Tibial artery (tissue), 4 donors: ENCODE data around the gene AMPD3.

Experiments
- DNase-seq, 2 donors: peaks; one replicate each; pipeline ENCODE4 v3.0.0-alpha.2; 2019
- H3K27ac ChIP-seq, 2 donors: fragments of 200-600 bp; sonication (generic) in 1 of 2; 1 replicate in 1 of 2; 2 replicates in 1 of 2; pipeline ENCODE4 v1.5.1; 2018 to 2019; ENCODE audit warnings: mild to moderate bottlenecking in 1 of 2
- H3K27me3 ChIP-seq, 2 donors: fragments of 200-600 bp; sonication (generic) in 1 of 2; one replicate each; pipeline versions ENCODE4 v1.5.1 to v1.6.0; 2016 to 2019
- H3K36me3 ChIP-seq, 3 donors: fragments of 200-600 bp; sonication (generic) in 2 of 3; one replicate each; pipeline ENCODE4 v1.5.1; 2016 to 2019; ENCODE audit warnings: mild to moderate bottlenecking in 2 of 3
- H3K4me1 ChIP-seq, 4 donors: fragments of 200-600 bp; sonication (generic) in 2 of 4; 1 replicate in 3 of 4; 2 replicates in 1 of 4; pipeline ENCODE4 v1.5.1; 2016 to 2019
- H3K4me3 ChIP-seq, 2 donors: fragments of 200-600 bp; sonication (generic) in 1 of 2; 1 replicate in 1 of 2; 2 replicates in 1 of 2; pipeline ENCODE4 v1.5.1; 2018 to 2019; ENCODE audit warnings: mild to moderate bottlenecking in 2 of 2
- H3K9me3 ChIP-seq, 3 donors: fragments of 200-600 bp; sonication (generic) in 1 of 3; one replicate each; pipeline ENCODE4 v1.5.1; 2016 to 2019
- intact Hi-C: fragments of 100-400 bp; cut with DNase I; formaldehyde crosslinking; loops from one replicate; pipeline ENCODE4 v1.15.0; 2023; ENCODE audit warnings: low total_unique reads
- TF ChIP-seq, protein P1 (sequence below), 2 experiments: fragments of 200-600 bp in 1 of 2; fragments of 450-650 bp in 1 of 2; IDR thresholded peaks; one replicate each; pipeline ENCODE4 v1.5.1; 2017 to 2019; ENCODE audit warnings: antibody characterized with exemption in 2 of 2, mild to moderate bottlenecking in 1 of 2, moderate library complexity in 1 of 2

Gene AMPD3

GRCh38 chr11:10414659-10415058 lies 40.4 kb upstream of the AMPD3 start:
- intact Hi-C loops: no loop called here
- H3K4me3 ChIP-seq: no peak overlapping the region
- DNase-seq: peak; percentile 63 to 82
- no peaks in the 10 kb centered on the region for H3K36me3 ChIP-seq
- no peak overlapping the region for H3K27ac ChIP-seq
- no peaks in the 10 kb centered on the region for H3K27me3 ChIP-seq
- TF ChIP-seq, protein P1, sequence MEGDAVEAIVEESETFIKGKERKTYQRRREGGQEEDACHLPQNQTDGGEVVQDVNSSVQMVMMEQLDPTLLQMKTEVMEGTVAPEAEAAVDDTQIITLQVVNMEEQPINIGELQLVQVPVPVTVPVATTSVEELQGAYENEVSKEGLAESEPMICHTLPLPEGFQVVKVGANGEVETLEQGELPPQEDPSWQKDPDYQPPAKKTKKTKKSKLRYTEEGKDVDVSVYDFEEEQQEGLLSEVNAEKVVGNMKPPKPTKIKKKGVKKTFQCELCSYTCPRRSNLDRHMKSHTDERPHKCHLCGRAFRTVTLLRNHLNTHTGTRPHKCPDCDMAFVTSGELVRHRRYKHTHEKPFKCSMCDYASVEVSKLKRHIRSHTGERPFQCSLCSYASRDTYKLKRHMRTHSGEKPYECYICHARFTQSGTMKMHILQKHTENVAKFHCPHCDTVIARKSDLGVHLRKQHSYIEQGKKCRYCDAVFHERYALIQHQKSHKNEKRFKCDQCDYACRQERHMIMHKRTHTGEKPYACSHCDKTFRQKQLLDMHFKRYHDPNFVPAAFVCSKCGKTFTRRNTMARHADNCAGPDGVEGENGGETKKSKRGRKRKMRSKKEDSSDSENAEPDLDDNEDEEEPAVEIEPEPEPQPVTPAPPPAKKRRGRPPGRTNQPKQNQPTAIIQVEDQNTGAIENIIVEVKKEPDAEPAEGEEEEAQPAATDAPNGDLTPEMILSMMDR (IDR thresholded peaks at IDR 0.05): no peak
- no peaks in the 10 kb centered on the region for H3K9me3 ChIP-seq
- peaks cover 0 to 7% (median 0%) of the 10 kb centered on the region in 4 donors for H3K4me1 ChIP-seq

GRCh38 chr11:10415817-10416392 lies 39.2 kb upstream of the AMPD3 start:
- H3K4me3 ChIP-seq: no peak overlapping the region
- H3K36me3 ChIP-seq: no peaks in the 10 kb centered on the region
- intact Hi-C loops: no loop called here
- DNase-seq: no peak
- TF ChIP-seq, protein P1 (IDR thresholded peaks at IDR 0.05): no peak
- no peaks in the 10 kb centered on the region for H3K9me3 ChIP-seq
- H3K4me1 ChIP-seq: peaks cover 0 to 7% (median 0%) of the 10 kb centered on the region in 4 donors
- H3K27ac ChIP-seq: no peak overlapping the region
- no peaks in the 10 kb centered on the region for H3K27me3 ChIP-seq

DNA sequence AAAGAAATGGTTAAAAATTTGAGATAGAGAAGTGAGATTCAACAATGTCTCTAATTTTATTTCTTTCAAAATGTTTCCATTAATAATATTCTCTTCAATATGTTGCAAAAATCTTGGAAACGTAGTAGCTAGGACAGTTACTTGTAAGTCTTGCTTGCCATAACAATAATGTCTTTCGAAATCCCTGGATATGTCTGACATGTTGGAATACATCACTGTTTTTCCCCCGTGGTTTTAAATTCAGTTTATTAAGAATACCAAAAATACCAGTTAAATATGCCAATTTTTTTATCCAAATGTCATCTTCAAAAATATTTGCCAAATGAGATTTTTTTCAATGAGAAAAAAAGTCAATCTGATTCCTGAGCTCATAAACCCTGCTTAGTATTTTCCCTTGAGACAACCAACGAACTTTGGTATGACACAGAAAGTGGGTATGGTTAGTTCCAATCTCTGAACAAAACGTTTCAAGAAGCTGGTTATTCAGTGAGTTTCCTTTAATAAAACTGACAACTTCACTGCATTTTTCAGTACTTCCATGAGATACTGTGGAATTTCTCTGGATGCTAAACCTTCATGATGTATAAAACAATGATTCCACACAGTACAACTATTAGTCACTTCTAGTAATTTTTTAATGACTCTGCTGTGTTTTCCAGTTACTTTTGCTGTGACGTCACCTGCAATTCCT lies 36.7 kb upstream of the AMPD3 start:
- no peaks in the 10 kb centered on the region for H3K36me3 ChIP-seq
- TF ChIP-seq, protein P1 (IDR thresholded peaks at IDR 0.05): no peak
- DNase-seq: no peak
- peaks cover 0 to 7% (median 0%) of the 10 kb centered on the region in 4 donors for H3K4me1 ChIP-seq
- no peaks in the 10 kb centered on the region for H3K9me3 ChIP-seq
- intact Hi-C loops: no loop called here
- no peaks in the 10 kb centered on the region for H3K27me3 ChIP-seq
- no peak overlapping the region for H3K27ac ChIP-seq
- no peak overlapping the region for H3K4me3 ChIP-seq

GRCh38 chr11:10418950-10419310 lies 36.1 kb upstream of the AMPD3 start:
- H3K36me3 ChIP-seq: no peaks in the 10 kb centered on the region
- no peaks in the 10 kb centered on the region for H3K9me3 ChIP-seq
- no peak for DNase-seq
- TF ChIP-seq, protein P1 (IDR thresholded peaks at IDR 0.05): no peak
- H3K4me3 ChIP-seq: no peak overlapping the region
- intact Hi-C loops: no loop called here
- H3K27ac ChIP-seq: no peak overlapping the region
- H3K4me1 ChIP-seq: peaks cover 0 to 6% (median 0%) of the 10 kb centered on the region in 4 donors
- no peaks in the 10 kb centered on the region for H3K27me3 ChIP-seq

GRCh38 chr11:10426475-10426874 lies 28.6 kb upstream of the AMPD3 start:
- Histone ChIP-seq H3K4me3 (no peak overlapping the region), H3K36me3 (no peaks in the 10 kb centered on the region), H3K27ac (no peak overlapping the region), H3K27me3 (peaks cover 0 to 5% of the 10 kb centered on the region in 2 donors), H3K4me1 (no peaks in the 10 kb centered on the region), H3K9me3 (no peaks in the 10 kb centered on the region)
- DNase-seq: no peak
- TF ChIP-seq, protein P1 (IDR thresholded peaks at IDR 0.05): no peak
- intact Hi-C loops: no loop called here
